HG02973 (cell line): ENCODE results near the gene SCAMP1.

Experiments
- ATAC-seq: cut with Tn5 transposase; IDR thresholded peaks from one replicate; pipeline ENCODE4 v1.9.1; 2021; ENCODE audit warnings: moderate library complexity; ENCODE audit not compliant: unreplicated experiment

SCAMP1 gene

GRCh38 chr5:78509884-78510769, 149.7 kb downstream of the SCAMP1 start:
- ATAC-seq: no peak

GRCh38 chr5:78511121-78511906, 150.9 kb downstream of the SCAMP1 start:
- no peak for ATAC-seq

GRCh38 chr5:78512435-78512834, 152.0 kb downstream of the SCAMP1 start:
- no peak for ATAC-seq

GRCh38 chr5:78513441-78513840, 153.0 kb downstream of the SCAMP1 start:
- no peak for ATAC-seq

- ATAC-seq: no peak
Observed at GRCh38 chr5:78514427-78515330, 154.3 kb downstream of the SCAMP1 start.

GRCh38 chr5:78515670-78516069, 155.3 kb downstream of the SCAMP1 start:
- ATAC-seq: no peak

GRCh38 chr5:78518365-78519197, 158.2 kb downstream of the SCAMP1 start:
- ATAC-seq: no peak

- no peak for ATAC-seq
Observed at GRCh38 chr5:78519198-78519941, 159.0 kb downstream of the SCAMP1 start.

GRCh38 chr5:78521455-78521854, 161.0 kb downstream of the SCAMP1 start:
- ATAC-seq: no peak

GRCh38 chr5:78522476-78523260, 162.3 kb downstream of the SCAMP1 start:
- no peak for ATAC-seq

GRCh38 chr5:78523314-78524193, 163.1 kb downstream of the SCAMP1 start:
- no peak for ATAC-seq

GRCh38 chr5:78526049-78526525, 165.7 kb downstream of the SCAMP1 start:
- no peak for ATAC-seq

GRCh38 chr5:78527054-78527859, 166.8 kb downstream of the SCAMP1 start:
- no peak for ATAC-seq

GRCh38 chr5:78527925-78528324, 167.5 kb downstream of the SCAMP1 start:
- ATAC-seq: no peak
